ENCODE measurements around the gene PTPRG.

Gene PTPRG

GRCh38 chr3:62242831-62243509, 681.6 kb downstream of the PTPRG start:
- no peak overlapping the region for H3K4me3 Mint-ChIP-seq
- no peak overlapping the region for H3K27ac Mint-ChIP-seq
- no peaks in the 10 kb centered on the region for H3K27me3 Mint-ChIP-seq
- H3K4me1 Mint-ChIP-seq (ENCODE audit: low read depth in 2 of 2): no peaks in the 10 kb centered on the region
- H3K9me3 Mint-ChIP-seq: no peaks in the 10 kb centered on the region
- H3K36me3 Mint-ChIP-seq (ENCODE audit: insufficient read depth): peaks cover 5% of the 10 kb centered on the region
- DNase-seq (no peak), ATAC-seq (replicated peaks) (no peak)

DNA sequence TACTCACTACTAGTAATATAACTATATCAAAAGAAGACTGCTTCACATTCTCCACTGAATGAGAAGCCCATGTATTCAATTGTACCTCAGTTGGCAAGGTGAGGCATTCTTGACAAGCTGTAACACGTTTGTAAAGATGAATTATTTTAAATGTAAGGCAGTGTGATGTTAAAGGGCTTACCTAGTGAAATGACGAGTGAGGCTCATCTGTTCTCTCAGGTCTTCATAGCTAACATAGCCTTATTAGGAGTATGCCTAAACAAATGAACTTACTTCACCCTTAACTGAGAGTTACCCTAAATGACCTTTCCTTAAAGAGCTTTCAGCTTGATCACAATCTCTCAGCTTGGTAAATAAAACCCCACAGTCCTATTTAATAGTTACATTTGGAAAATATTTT, 684.7 kb downstream of the PTPRG start:
- ATAC-seq (replicated peaks): no peak

DNA sequence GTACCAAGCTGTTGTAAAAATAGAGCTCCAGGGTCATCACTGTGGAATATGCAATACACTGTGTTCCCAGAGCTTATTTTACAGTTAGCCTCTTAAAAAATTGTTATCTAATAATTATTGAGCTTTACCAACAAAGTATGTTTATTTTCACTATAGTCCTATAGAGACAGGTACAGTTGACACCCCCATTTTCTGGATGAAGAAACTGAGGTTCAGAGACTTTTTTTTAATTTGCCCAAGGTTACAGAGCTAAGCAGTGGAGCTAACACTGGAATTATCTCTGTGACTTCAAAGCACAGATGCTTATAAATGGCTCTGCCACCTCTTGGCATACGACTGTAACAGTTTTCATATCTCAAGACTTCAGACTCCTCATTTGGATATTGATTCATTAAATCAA, 685.6 kb downstream of the PTPRG start:
- H3K4me1 Mint-ChIP-seq (ENCODE audit: low read depth in 2 of 2): no peaks in the 10 kb centered on the region
- H3K36me3 Mint-ChIP-seq (ENCODE audit: insufficient read depth): peaks cover 5% of the 10 kb centered on the region
- DNase-seq: no peak
- no peak overlapping the region for H3K4me3 Mint-ChIP-seq
- no peaks in the 10 kb centered on the region for H3K27me3 Mint-ChIP-seq
- H3K9me3 Mint-ChIP-seq: no peaks in the 10 kb centered on the region
- no peak overlapping the region for H3K27ac Mint-ChIP-seq
- no peak for ATAC-seq (replicated peaks)

More for the DNA sequence above, 684.7 kb downstream of the PTPRG start:
- DNase-seq: no peak
- Mint-ChIP-seq H3K4me1 (ENCODE audit: low read depth in 2 of 2) (no peaks in the 10 kb centered on the region), H3K27ac (no peak overlapping the region), H3K36me3 (ENCODE audit: insufficient read depth) (peaks cover 5% of the 10 kb centered on the region), H3K27me3 (no peaks in the 10 kb centered on the region), H3K9me3 (no peaks in the 10 kb centered on the region), H3K4me3 (no peak overlapping the region)

GRCh38 chr3:62248734-62249483, 687.5 kb downstream of the PTPRG start:
- no peak overlapping the region for H3K27ac Mint-ChIP-seq
- no peak overlapping the region for H3K4me3 Mint-ChIP-seq
- ATAC-seq (replicated peaks): no peak

GRCh38 chr3:62249484-62249776, 688.1 kb downstream of the PTPRG start:
- Mint-ChIP-seq H3K27ac (no peak overlapping the region), H3K36me3 (ENCODE audit: insufficient read depth) (no peaks in the 10 kb centered on the region), H3K4me1 (ENCODE audit: low read depth in 2 of 2) (no peaks in the 10 kb centered on the region), H3K9me3 (no peaks in the 10 kb centered on the region), H3K4me3 (no peak overlapping the region), H3K27me3 (no peaks in the 10 kb centered on the region)
- ATAC-seq (replicated peaks) (no peak), DNase-seq (no peak)

More at GRCh38 chr3:62248734-62249483, 687.5 kb downstream of the PTPRG start:
- no peaks in the 10 kb centered on the region for H3K36me3 Mint-ChIP-seq (ENCODE audit: insufficient read depth)
- H3K4me1 Mint-ChIP-seq (ENCODE audit: low read depth in 2 of 2): no peaks in the 10 kb centered on the region
- H3K9me3 Mint-ChIP-seq: no peaks in the 10 kb centered on the region
- H3K27me3 Mint-ChIP-seq: no peaks in the 10 kb centered on the region
- DNase-seq: no peak

DNA sequence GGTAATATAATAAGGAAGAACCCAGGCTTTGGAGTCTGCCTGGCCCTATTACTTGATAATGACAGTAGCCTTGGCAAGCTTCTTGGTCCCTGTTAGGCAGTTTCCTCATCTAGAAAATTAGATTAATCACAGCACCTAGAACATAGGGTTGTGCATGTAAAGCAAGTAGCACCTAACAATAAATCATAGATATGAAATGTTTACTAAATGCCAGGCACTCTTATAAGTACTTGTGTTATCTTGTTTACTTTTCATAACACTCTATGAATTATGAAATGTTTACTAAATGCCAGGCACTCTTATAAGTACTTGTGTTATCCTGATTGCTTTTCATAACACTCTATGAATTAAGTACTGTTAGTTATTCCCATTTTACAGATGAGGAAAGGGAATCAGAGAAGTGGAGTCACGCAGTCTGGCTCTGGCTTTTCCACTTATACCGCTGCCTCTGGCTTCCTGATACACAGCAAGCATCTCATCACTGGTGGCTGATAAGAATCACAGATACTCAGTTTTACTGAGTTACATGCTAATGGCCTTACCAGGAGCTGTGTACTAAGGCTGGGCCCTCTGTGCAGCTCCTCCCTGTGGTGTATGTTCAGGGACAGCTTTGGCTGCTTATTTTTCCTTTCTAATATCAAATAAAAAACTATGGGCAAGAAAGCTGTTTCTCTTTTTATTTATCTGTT, 688.6 kb downstream of the PTPRG start:
- ATAC-seq (replicated peaks) (no peak), DNase-seq (no peak)
- no peak overlapping the region for H3K27ac Mint-ChIP-seq
- no peaks in the 10 kb centered on the region for H3K4me1 Mint-ChIP-seq (ENCODE audit: low read depth in 2 of 2)
- H3K27me3 Mint-ChIP-seq: no peaks in the 10 kb centered on the region
- H3K9me3 Mint-ChIP-seq: no peaks in the 10 kb centered on the region
- H3K4me3 Mint-ChIP-seq: no peak overlapping the region
- H3K36me3 Mint-ChIP-seq (ENCODE audit: insufficient read depth): no peaks in the 10 kb centered on the region

GRCh38 chr3:62252438-62253157, 691.2 kb downstream of the PTPRG start:
- Mint-ChIP-seq H3K9me3 (no peaks in the 10 kb centered on the region), H3K4me3 (no peak overlapping the region), H3K4me1 (ENCODE audit: low read depth in 2 of 2) (no peaks in the 10 kb centered on the region), H3K27ac (no peak overlapping the region), H3K27me3 (no peaks in the 10 kb centered on the region), H3K36me3 (ENCODE audit: insufficient read depth) (no peaks in the 10 kb centered on the region)
- DNase-seq: no peak
- no peak for ATAC-seq (replicated peaks)

GRCh38 chr3:62253971-62254370, 692.6 kb downstream of the PTPRG start:
- Mint-ChIP-seq H3K9me3 (no peaks in the 10 kb centered on the region), H3K27ac (no peak overlapping the region), H3K4me3 (no peak overlapping the region)

GRCh38 chr3:62255758-62256157, 694.4 kb downstream of the PTPRG start:
- Mint-ChIP-seq H3K9me3 (peaks cover 3 to 8% of the 10 kb centered on the region in 2 donors), H3K4me3 (no peak overlapping the region), H3K27me3 (no peaks in the 10 kb centered on the region), H3K4me1 (ENCODE audit: low read depth in 2 of 2) (no peaks in the 10 kb centered on the region), H3K36me3 (ENCODE audit: insufficient read depth) (no peaks in the 10 kb centered on the region), H3K27ac (no peak overlapping the region)
- ATAC-seq (replicated peaks) (no peak), DNase-seq (no peak)

More at GRCh38 chr3:62253971-62254370, 692.6 kb downstream of the PTPRG start:
- Mint-ChIP-seq H3K27me3 (no peaks in the 10 kb centered on the region), H3K36me3 (ENCODE audit: insufficient read depth) (no peaks in the 10 kb centered on the region), H3K4me1 (ENCODE audit: low read depth in 2 of 2) (no peaks in the 10 kb centered on the region)
- no peak for ATAC-seq (replicated peaks)
- no peak for DNase-seq

DNA sequence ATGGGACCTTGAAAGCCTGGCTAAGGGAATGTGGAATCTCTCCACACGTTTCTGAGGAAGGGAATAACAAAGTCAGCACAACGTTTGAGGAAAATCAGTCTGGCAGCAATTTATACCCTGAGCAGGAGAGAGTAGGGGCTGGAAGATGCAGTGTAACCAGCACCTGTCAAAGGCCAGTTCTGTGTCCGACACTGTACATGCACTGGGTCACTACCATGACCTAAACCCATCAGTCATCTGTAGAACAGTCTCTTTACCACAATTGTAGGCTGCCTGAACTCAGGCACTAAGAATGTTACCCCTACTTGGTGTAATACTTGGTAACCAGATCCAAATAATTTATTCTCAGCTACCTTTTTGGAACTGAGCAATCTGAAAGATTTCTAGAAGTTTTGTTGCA, 698.6 kb downstream of the PTPRG start:
- DNase-seq (no peak), ATAC-seq (replicated peaks) (no peak)
- Mint-ChIP-seq H3K27ac (no peak overlapping the region), H3K36me3 (ENCODE audit: insufficient read depth) (no peaks in the 10 kb centered on the region), H3K9me3 (peaks cover 6 to 8% of the 10 kb centered on the region in 2 donors), H3K4me3 (no peak overlapping the region), H3K4me1 (ENCODE audit: low read depth in 2 of 2) (no peaks in the 10 kb centered on the region), H3K27me3 (no peaks in the 10 kb centered on the region)

DNA sequence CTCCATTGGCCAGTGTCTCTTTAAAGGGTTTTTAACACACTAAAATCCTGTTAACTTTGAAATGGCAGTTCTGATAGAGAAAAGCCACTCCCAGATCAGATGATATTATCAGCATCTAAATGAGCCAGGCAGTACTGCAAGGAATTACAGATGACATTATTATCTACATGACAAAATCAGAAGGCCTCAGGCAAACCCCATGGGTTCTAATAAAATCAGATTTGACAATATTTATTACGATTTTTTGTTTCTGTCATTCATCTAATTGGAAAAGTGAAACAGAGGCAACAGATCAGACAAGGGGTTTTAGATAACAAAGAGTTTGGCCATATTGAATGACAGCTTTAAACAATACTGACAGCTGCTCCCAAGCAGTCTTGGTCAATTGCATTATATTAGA, 699.3 kb downstream of the PTPRG start:
- H3K27me3 Mint-ChIP-seq: no peaks in the 10 kb centered on the region
- H3K9me3 Mint-ChIP-seq: peaks cover 6 to 8% of the 10 kb centered on the region in 2 donors
- H3K27ac Mint-ChIP-seq: no peak overlapping the region
- no peaks in the 10 kb centered on the region for H3K4me1 Mint-ChIP-seq (ENCODE audit: low read depth in 2 of 2)
- no peak for DNase-seq
- no peaks in the 10 kb centered on the region for H3K36me3 Mint-ChIP-seq (ENCODE audit: insufficient read depth)
- no peak for ATAC-seq (replicated peaks)
- H3K4me3 Mint-ChIP-seq: no peak overlapping the region

DNA sequence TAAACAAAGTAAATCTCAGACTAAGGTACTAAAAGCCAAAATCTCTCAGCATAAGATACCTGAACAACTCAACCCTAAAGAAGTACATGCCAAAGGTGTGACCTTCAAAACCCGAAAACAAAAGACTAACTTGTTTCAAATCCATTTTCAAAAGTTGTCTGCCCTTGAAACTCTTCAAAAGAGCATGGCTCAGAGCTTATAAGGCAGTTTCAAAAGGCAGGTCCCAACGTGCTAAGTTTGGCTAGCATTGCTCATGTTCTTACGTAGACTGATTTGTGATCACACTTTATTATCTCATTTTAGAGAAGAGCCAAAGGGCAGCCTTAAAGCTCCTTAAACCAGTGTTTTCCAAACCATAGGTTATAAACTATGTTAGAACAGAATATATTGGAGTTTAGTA, 699.8 kb downstream of the PTPRG start:
- no peak overlapping the region for H3K4me3 Mint-ChIP-seq
- no peaks in the 10 kb centered on the region for H3K4me1 Mint-ChIP-seq (ENCODE audit: low read depth in 2 of 2)
- no peaks in the 10 kb centered on the region for H3K36me3 Mint-ChIP-seq (ENCODE audit: insufficient read depth)
- ATAC-seq (replicated peaks) (no peak), DNase-seq (no peak)
- H3K27me3 Mint-ChIP-seq: no peaks in the 10 kb centered on the region
- no peak overlapping the region for H3K27ac Mint-ChIP-seq
- H3K9me3 Mint-ChIP-seq: peaks cover 6 to 8% of the 10 kb centered on the region in 2 donors

DNA sequence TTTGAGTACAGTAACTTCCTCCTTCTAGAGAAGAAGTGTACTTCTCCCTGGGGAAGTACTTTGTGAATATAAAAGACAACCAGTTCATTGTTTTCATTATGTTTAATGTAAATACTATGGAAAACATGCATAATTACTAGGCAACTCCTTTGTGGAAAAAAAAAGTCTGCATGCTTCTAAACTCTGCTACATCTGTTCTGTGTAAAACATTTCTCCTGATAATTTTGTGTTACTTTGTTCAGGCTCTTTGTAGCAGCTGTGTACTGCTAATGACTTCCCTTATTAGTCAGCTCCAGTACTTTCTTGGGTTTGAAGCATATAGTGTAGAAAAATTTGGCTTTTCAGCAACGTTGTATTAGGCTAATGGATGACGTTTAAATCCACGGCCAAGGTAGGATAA, 700.4 kb downstream of the PTPRG start:
- no peak for DNase-seq
- no peak overlapping the region for H3K4me3 Mint-ChIP-seq
- H3K36me3 Mint-ChIP-seq (ENCODE audit: insufficient read depth): no peaks in the 10 kb centered on the region
- ATAC-seq (replicated peaks): no peak
- H3K27me3 Mint-ChIP-seq: no peaks in the 10 kb centered on the region
- H3K27ac Mint-ChIP-seq: no peak overlapping the region
- peaks cover 6 to 8% of the 10 kb centered on the region in 2 donors for H3K9me3 Mint-ChIP-seq
- H3K4me1 Mint-ChIP-seq (ENCODE audit: low read depth in 2 of 2): no peaks in the 10 kb centered on the region

Data from effector memory CD8-positive, alpha-beta T cell (primary cell).